Upper lobe of right lung (tissue), 1 donor: ENCODE measurements around the gene RHBDL1. TPM values are rescaled to one million over a fixed set of nuclear protein-coding genes. Genes with fewer than 3 reads are reported as not detected.

ENCODE experiments used
- ATAC-seq: fragments of 200-7000 bp; cut with Tn5 transposase; one replicate; pipeline ENCODE4 v1.9.1; 2020; ENCODE audit warnings: mild to moderate bottlenecking, moderate library complexity
- DNase-seq: peaks from one replicate; pipeline ENCODE4 v3.0.0-alpha.2; 2020
- H3K27ac ChIP-seq: fragments of 200-600 bp; one replicate; pipeline ENCODE4 v1.8.0; 2022
- H3K27me3 ChIP-seq: fragments of 200-600 bp; one replicate; pipeline ENCODE4 v1.8.0; 2022; ENCODE audit warnings: mild to moderate bottlenecking
- H3K36me3 ChIP-seq: fragments of 200-600 bp; one replicate; pipeline ENCODE4 v1.8.0; 2022
- H3K4me1 ChIP-seq: fragments of 200-600 bp; one replicate; pipeline ENCODE4 v1.8.0; 2022
- H3K4me3 ChIP-seq: fragments of 200-600 bp; one replicate; pipeline ENCODE4 v1.8.0; 2022; ENCODE audit warnings: mild to moderate bottlenecking
- H3K9me3 ChIP-seq: fragments of 200-600 bp; one replicate; pipeline ENCODE4 v1.8.0; 2022
- CTCF ChIP-seq: fragments of 200-600 bp; IDR thresholded peaks from one replicate; pipeline ENCODE4 v1.8.0; 2022; ENCODE audit warnings: antibody characterized with exemption
- intact Hi-C: fragments of 100-400 bp; cut with DNase I; formaldehyde crosslinking; loops from one replicate; pipeline ENCODE4 v1.11.0; 2022
- total RNA-seq: library from RNA; stranded (reverse); fragmentation: NEBNext Ultra II Directional; extraction: Animal tissue kit (Norgen Biotek cat#: 25700); gene quantifications from one replicate; pipeline ENCODE4 v1.2.1, GENCODE V29; 2021
- donor health status: DM: no; HTN: yes; CAD: no; lungs with severe emphysema.

RHBDL1 gene
- total RNA-seq, 1 donor from 2014 or later = 2.0 TPM

GRCh38 chr16:635573-636205, 39.8 kb upstream of the RHBDL1 start:
- Histone ChIP-seq H3K4me3 (peak overlapping the region; percentile 93), H3K27me3 (no peaks in the 10 kb centered on the region), H3K36me3 (no peaks in the 10 kb centered on the region), H3K27ac (peak overlapping the region; percentile 93), H3K4me1 (peaks cover 13% of the 10 kb centered on the region), H3K9me3 (no peaks in the 10 kb centered on the region)
- ATAC-seq (no peak), DNase-seq (no peak)
- TF ChIP-seq CTCF = peak; percentile 19
- intact Hi-C loops = no loop called here

GRCh38 chr16:636206-637080, 39.0 kb upstream of the RHBDL1 start, which contains the start of gene METTL26:
Gene METTL26 (minus strand): TSS chr16:636305. CDS start chr16:636290, 15 bp downstream.
- no peaks in the 10 kb centered on the region for H3K36me3 ChIP-seq
- peak within 1 kb of the TSS; percentile 93 for H3K4me3 ChIP-seq
- intact Hi-C loops = no loop called here
- peak within 1 kb of the TSS; percentile 93 for H3K27ac ChIP-seq
- no peak for TF ChIP-seq CTCF
- DNase-seq = peak; percentile 98
- H3K9me3 ChIP-seq = no peaks in the 10 kb centered on the region
- peaks cover 7% of the 10 kb centered on the region for H3K4me1 ChIP-seq
- peak; percentile 88 for ATAC-seq
- H3K27me3 ChIP-seq = no peaks in the 10 kb centered on the region

- TF ChIP-seq CTCF = no peak
- Histone ChIP-seq H3K27ac (peak overlapping the region; percentile 93), H3K9me3 (no peaks in the 10 kb centered on the region), H3K36me3 (no peaks in the 10 kb centered on the region), H3K27me3 (no peaks in the 10 kb centered on the region), H3K4me1 (peaks cover 7% of the 10 kb centered on the region), H3K4me3 (peak overlapping the region; percentile 93)
- ATAC-seq (peak; percentile 83), DNase-seq (peak; percentile 96)
- intact Hi-C loops = no loop called here
Observed at GRCh38 chr16:637081-638018, 38.1 kb upstream of the RHBDL1 start.

GRCh38 chr16:638034-638543, 37.4 kb upstream of the RHBDL1 start:
- no peak for TF ChIP-seq CTCF
- Histone ChIP-seq H3K4me3 (no peak overlapping the region), H3K9me3 (no peaks in the 10 kb centered on the region), H3K36me3 (no peaks in the 10 kb centered on the region), H3K4me1 (peaks cover 14% of the 10 kb centered on the region), H3K27me3 (no peaks in the 10 kb centered on the region), H3K27ac (no peak overlapping the region)
- ATAC-seq (no peak), DNase-seq (no peak)
- intact Hi-C loops = no loop called here

GRCh38 chr16:638836-639235, 36.6 kb upstream of the RHBDL1 start:
- intact Hi-C loops = no loop called here
- Histone ChIP-seq H3K27ac (no peak overlapping the region), H3K4me1 (peaks cover 17% of the 10 kb centered on the region), H3K36me3 (no peaks in the 10 kb centered on the region), H3K9me3 (no peaks in the 10 kb centered on the region), H3K27me3 (no peaks in the 10 kb centered on the region), H3K4me3 (no peak overlapping the region)
- DNase-seq = no peak
- TF ChIP-seq CTCF = no peak
- ATAC-seq = no peak
